ENCODE results near the gene HPSE2. TPM values are rescaled to one million over a fixed set of nuclear protein-coding genes. Genes with fewer than 3 reads are reported as not detected.

Gene HPSE2
- total RNA-seq, 1 donor from 2014 or later = not detected

- no peaks in the 10 kb centered on the region for H3K9me3 ChIP-seq
- no peaks in the 10 kb centered on the region for H3K4me1 ChIP-seq
- H3K4me3 ChIP-seq = no peak overlapping the region
- H3K27me3 ChIP-seq = no peaks in the 10 kb centered on the region
- H3K27ac ChIP-seq = no peak overlapping the region
- no peak for TF ChIP-seq CTCF (IDR thresholded peaks at IDR 0.05)
- no peak for DNase-seq (ENCODE audit: low spot score in 2 of 2)
- intact Hi-C loops (cut with DNase I) = no loop called here
- H3K36me3 ChIP-seq = no peaks in the 10 kb centered on the region
Measured at GRCh38 chr10:98861962-98862361, 373.7 kb downstream of the HPSE2 start.

DNA sequence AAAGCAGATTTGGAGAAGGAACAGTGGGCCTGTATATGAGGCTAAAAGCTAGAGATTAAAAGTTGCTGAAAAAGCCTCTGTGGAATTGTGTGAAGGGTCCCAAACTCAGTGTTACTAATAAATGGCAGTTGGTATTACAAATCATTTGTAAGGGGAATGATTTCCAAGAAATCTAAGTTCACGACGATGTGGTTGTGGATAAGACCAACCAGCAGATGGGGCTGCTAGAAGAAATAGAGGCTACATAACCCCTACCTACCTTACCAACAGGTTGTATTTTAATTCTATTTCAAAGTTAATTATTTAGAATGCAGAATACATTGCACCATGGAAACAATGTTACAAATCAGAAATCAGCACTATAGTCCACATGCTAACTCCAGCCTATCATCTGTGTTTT is 377.1 kb downstream of the HPSE2 start:
- H3K27ac ChIP-seq = no peak overlapping the region
- no peaks in the 10 kb centered on the region for H3K4me1 ChIP-seq
- DNase-seq (ENCODE audit: low spot score in 2 of 2) = no peak
- intact Hi-C loops (cut with DNase I) = no loop called here
- no peak for TF ChIP-seq CTCF (IDR thresholded peaks at IDR 0.05)
- H3K27me3 ChIP-seq = no peaks in the 10 kb centered on the region
- no peak overlapping the region for H3K4me3 ChIP-seq
- no peaks in the 10 kb centered on the region for H3K9me3 ChIP-seq
- no peaks in the 10 kb centered on the region for H3K36me3 ChIP-seq

DNA sequence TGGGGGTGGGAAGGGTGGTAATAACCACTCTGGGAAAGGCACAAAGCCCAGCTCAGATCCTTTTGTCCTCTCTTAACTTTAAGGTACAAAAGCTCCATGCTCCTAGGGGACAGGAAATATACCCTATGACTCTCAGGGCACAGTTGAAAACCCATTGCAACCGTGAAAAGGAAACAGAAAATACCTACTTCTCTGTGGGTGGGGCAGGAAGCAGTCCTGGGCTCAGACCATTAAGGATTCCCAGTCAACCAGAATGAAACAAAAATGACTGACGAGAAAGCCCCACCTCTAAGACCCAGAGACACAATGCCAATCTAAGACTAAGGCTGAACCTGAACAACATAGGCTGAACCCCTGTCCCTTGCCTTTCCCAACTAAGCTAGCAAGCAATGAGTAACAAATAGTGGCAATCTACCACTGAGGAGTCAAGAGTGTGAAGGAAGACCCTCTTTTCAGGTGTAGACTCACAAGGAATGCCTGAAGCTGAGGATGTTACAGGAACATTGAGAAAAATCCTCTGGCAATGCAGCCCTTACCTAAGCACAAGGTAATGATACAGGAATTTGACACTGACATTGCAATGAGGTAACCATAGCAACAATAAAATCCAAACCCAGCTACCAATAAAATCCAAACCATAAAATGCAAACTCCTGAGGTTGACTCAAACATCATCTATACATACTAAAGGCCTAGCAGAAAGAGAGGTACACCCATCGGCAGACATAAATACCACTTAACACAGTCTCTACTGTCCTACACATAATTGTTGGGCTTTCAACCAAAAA is 380.1 kb downstream of the HPSE2 start:
- TF ChIP-seq CTCF (IDR thresholded peaks at IDR 0.05) = no peak
- no peaks in the 10 kb centered on the region for H3K27me3 ChIP-seq
- intact Hi-C loops (cut with DNase I) = no loop called here

DNA sequence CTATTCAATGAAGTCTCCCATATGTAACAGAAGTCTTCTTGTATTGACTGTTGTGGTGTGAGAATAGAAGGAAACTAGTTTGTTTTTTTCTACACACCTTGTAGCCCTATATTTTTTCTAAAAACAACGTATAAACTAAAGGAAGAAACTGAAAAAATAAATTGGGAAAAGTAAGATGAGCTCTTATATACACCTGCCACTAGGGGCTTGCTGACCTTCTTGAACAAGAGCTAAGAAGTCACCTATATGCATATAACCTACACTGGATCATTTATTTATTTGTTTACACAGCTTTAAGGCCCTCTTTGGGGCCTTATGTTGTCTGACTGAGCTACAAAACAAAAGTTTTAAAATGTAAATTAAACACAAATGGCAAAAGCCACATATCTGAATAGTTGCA is 383.0 kb downstream of the HPSE2 start:
- no peak overlapping the region for H3K4me3 ChIP-seq
- TF ChIP-seq CTCF (IDR thresholded peaks at IDR 0.05) = no peak
- no peaks in the 10 kb centered on the region for H3K4me1 ChIP-seq
- H3K27me3 ChIP-seq = no peaks in the 10 kb centered on the region
- intact Hi-C loops (cut with DNase I) = no loop called here
- no peaks in the 10 kb centered on the region for H3K36me3 ChIP-seq
- no peak for DNase-seq (ENCODE audit: low spot score in 2 of 2)
- H3K9me3 ChIP-seq = no peaks in the 10 kb centered on the region
- no peak overlapping the region for H3K27ac ChIP-seq

More for the DNA sequence above, 380.1 kb downstream of the HPSE2 start:
- Histone ChIP-seq H3K4me3 (no peak overlapping the region), H3K36me3 (no peaks in the 10 kb centered on the region), H3K9me3 (no peaks in the 10 kb centered on the region), H3K4me1 (no peaks in the 10 kb centered on the region), H3K27ac (no peak overlapping the region)
- DNase-seq (ENCODE audit: low spot score in 2 of 2) = no peak

DNA sequence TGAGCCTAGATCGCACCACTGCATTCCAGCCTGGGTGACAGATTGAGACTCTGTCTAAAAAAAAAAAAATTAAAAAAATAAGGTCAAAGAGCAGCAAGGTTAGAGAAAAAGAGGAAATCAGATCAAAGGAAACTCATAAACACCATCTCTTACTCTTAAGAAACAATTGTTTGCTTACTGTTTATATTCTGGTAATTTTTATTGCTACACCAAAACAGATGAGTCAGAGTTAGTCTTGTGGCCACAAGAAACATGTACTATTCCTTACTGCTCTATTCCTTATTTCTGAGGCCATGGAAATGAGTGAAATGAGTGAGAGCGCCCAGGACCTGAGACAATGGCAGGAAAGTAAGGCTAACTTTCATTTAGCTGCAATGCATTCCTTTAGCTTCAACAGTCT is 387.3 kb downstream of the HPSE2 start:
- TF ChIP-seq CTCF (IDR thresholded peaks at IDR 0.05) = no peak
- no peaks in the 10 kb centered on the region for H3K36me3 ChIP-seq
- no peaks in the 10 kb centered on the region for H3K9me3 ChIP-seq
- intact Hi-C loops (cut with DNase I) = no loop called here
- no peak for DNase-seq (ENCODE audit: low spot score in 2 of 2)
- H3K4me3 ChIP-seq = no peak overlapping the region
- H3K27me3 ChIP-seq = no peaks in the 10 kb centered on the region
- no peaks in the 10 kb centered on the region for H3K4me1 ChIP-seq
- H3K27ac ChIP-seq = no peak overlapping the region
